Keratinocyte (primary cell): ENCODE measurements around the gene TEX13B. TPM values are rescaled to one million over a fixed set of nuclear protein-coding genes. Genes with fewer than 3 reads are reported as not detected.

ENCODE experiments used
- DNase-seq: peaks from one replicate; pipeline ENCODE4 v3.0.0-alpha.2; 2011; ENCODE audit warnings: low read depth, missing footprints, low spot score
- FAIRE-seq: peaks from 2 replicates; lab custom pipeline; 2011; peaks lifted over from hg19 to GRCh38; lab: Jason Lieb, UNC
- H2AFZ ChIP-seq: 2 replicates; pipeline ENCODE4 v1.6.0; 2012; ENCODE audit warnings: low read length, control low read depth, inconsistent platforms; ENCODE audit not compliant: control insufficient read depth
- H3K27ac ChIP-seq: 2 replicates; pipeline ENCODE4 v1.5.1; 2011; ENCODE audit warnings: low read length; ENCODE audit not compliant: control insufficient read depth, insufficient read depth
- H3K27me3 ChIP-seq: 3 replicates; pipeline ENCODE4 v1.6.0; 2011; ENCODE audit warnings: low read length; ENCODE audit not compliant: control insufficient read depth, insufficient read depth; ENCODE audit errors: extremely low read depth
- H3K36me3 ChIP-seq, 2 experiments: 2 replicates in 1 of 2; 3 replicates in 1 of 2; pipeline ENCODE4 v1.5.1; 2011; ENCODE audit warnings: low read length in 2 of 2, mild to moderate bottlenecking in 1 of 2; ENCODE audit not compliant: control insufficient read depth in 2 of 2, insufficient read depth in 2 of 2; ENCODE audit errors: extremely low read depth in 1 of 2
- H3K4me1 ChIP-seq: 3 replicates; pipeline ENCODE4 v1.5.1; 2011; ENCODE audit warnings: low read length; ENCODE audit not compliant: control insufficient read depth, insufficient read depth; ENCODE audit errors: extremely low read depth
- H3K4me2 ChIP-seq: 3 replicates; pipeline ENCODE4 v1.6.0; 2011; ENCODE audit warnings: low read depth, low read length; ENCODE audit not compliant: control insufficient read depth, insufficient read depth; ENCODE audit errors: extremely low read depth
- H3K4me3 ChIP-seq, 3 experiments: fragments of 200-600 bp in 1 of 3; sonication (generic) in 1 of 3; 2 replicates in 2 of 3; 3 replicates in 1 of 3; pipeline ENCODE4 v1.5.1; 2011 to 2016; ENCODE audit warnings: low read length in 3 of 3, mild to moderate bottlenecking in 3 of 3, control low read depth in 2 of 3, inconsistent platforms in 1 of 3, low read depth in 1 of 3, mixed read lengths in 1 of 3, mixed run types in 1 of 3, moderate library complexity in 1 of 3; ENCODE audit not compliant: control insufficient read depth in 2 of 3, insufficient read depth in 2 of 3; ENCODE audit errors: extremely low read depth in 1 of 3
- H3K79me2 ChIP-seq: 2 replicates; pipeline ENCODE4 v1.6.0; 2012; ENCODE audit warnings: low read length; ENCODE audit not compliant: control insufficient read depth, insufficient read depth
- H3K9ac ChIP-seq: 3 replicates; pipeline ENCODE4 v1.6.0; 2011; ENCODE audit warnings: low read length; ENCODE audit not compliant: control insufficient read depth, insufficient read depth; ENCODE audit errors: extremely low read depth
- H3K9me1 ChIP-seq: 3 replicates; pipeline ENCODE4 v1.6.0; 2011; ENCODE audit warnings: low read length; ENCODE audit not compliant: control insufficient read depth, insufficient read depth; ENCODE audit errors: extremely low read depth
- H3K9me3 ChIP-seq: 2 replicates; pipeline ENCODE4 v1.5.1; 2012; ENCODE audit warnings: low read depth, low read length; ENCODE audit not compliant: control insufficient read depth
- H4K20me1 ChIP-seq: 3 replicates; pipeline ENCODE4 v1.6.0; 2011; ENCODE audit warnings: low read length; ENCODE audit not compliant: control insufficient read depth, insufficient read depth; ENCODE audit errors: extremely low read depth
- EZH2 ChIP-seq: IDR thresholded peaks from one replicate; pipeline ENCODE4 v1.6.1; 2012; ENCODE audit warnings: inconsistent platforms, mild to moderate bottlenecking, low read length, moderate library complexity
- dilution Hi-C: fragments of 300-500 bp; cut with MboI; formaldehyde crosslinking; loops from one replicate; pipeline ENCODE4 v1.7.0; 2020; ENCODE audit warnings: low sequenced_read_pairs; ENCODE audit not compliant: extremely low pct_ligation_motif_present
- polyA plus RNA-seq, 5 experiments: library from polyadenylated mRNA; depleted of rRNA in 3 of 5; stranded (reverse) in 3 of 5; stranded (forward) in 1 of 5; unstranded in 1 of 5; fragments of >200 nt; gene quantifications; 1 replicate in 1 of 5; 2 replicates in 3 of 5; 3 replicates in 1 of 5; pipeline versions ENCODE4 v1.2.1 to v1.2.3, GENCODE V29; 2011 to 2012; ENCODE audit warnings: missing spikeins in 2 of 5, low read depth in 1 of 5, low replicate concordance in 1 of 5
- TF ChIP-seq, protein P1 (sequence below), 3 experiments: IDR thresholded peaks in 1 of 3; conservative IDR thresholded peaks in 1 of 3; optimal IDR thresholded peaks in 1 of 3; 2 replicates in 2 of 3; 3 replicates in 1 of 3; pipeline versions ENCODE3 to v1.5.1; 2011; ENCODE audit warnings: low read length in 3 of 3, mild to moderate bottlenecking in 3 of 3, moderate library complexity in 2 of 3, control low read depth in 1 of 3, inconsistent platforms in 1 of 3; ENCODE audit not compliant: insufficient read depth in 2 of 3; ENCODE audit errors: extremely low read depth in 1 of 3

TEX13B gene
- polyA plus RNA-seq, 1 donor (not counting 4 experiments of a cell fraction or from before 2014, with no cell fraction given) = not detected

- H3K9ac ChIP-seq = no peak overlapping the region
- H3K4me2 ChIP-seq = no peak overlapping the region
- no peaks in the 10 kb centered on the region for H3K27me3 ChIP-seq
- H3K4me3 ChIP-seq = no peak overlapping the region
- H3K36me3 ChIP-seq = peaks cover 0 to 2% of the 10 kb centered on the region in 2 experiments
- TF ChIP-seq, protein P1, sequence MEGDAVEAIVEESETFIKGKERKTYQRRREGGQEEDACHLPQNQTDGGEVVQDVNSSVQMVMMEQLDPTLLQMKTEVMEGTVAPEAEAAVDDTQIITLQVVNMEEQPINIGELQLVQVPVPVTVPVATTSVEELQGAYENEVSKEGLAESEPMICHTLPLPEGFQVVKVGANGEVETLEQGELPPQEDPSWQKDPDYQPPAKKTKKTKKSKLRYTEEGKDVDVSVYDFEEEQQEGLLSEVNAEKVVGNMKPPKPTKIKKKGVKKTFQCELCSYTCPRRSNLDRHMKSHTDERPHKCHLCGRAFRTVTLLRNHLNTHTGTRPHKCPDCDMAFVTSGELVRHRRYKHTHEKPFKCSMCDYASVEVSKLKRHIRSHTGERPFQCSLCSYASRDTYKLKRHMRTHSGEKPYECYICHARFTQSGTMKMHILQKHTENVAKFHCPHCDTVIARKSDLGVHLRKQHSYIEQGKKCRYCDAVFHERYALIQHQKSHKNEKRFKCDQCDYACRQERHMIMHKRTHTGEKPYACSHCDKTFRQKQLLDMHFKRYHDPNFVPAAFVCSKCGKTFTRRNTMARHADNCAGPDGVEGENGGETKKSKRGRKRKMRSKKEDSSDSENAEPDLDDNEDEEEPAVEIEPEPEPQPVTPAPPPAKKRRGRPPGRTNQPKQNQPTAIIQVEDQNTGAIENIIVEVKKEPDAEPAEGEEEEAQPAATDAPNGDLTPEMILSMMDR (optimal IDR thresholded peaks at IDR 0.05 in 1 of 3, IDR thresholded peaks at IDR 0.05 in 1 of 3, conservative IDR thresholded peaks at IDR 0.05 in 1 of 3; ENCODE audit: extremely low read depth in 1 of 3, insufficient read depth in 2 of 3, low read length in 3 of 3) = no peak
- no peak for TF ChIP-seq EZH2
- no peak overlapping the region for H2AFZ ChIP-seq
- no peaks in the 10 kb centered on the region for H3K9me3 ChIP-seq
- DNase-seq (no peak), FAIRE-seq (no peak)
- no peaks in the 10 kb centered on the region for H3K4me1 ChIP-seq
- no peaks in the 10 kb centered on the region for H3K79me2 ChIP-seq
- no peaks in the 10 kb centered on the region for H3K9me1 ChIP-seq
- dilution Hi-C loops = no loop called here
- peaks cover 4% of the 10 kb centered on the region for H4K20me1 ChIP-seq
- no peak overlapping the region for H3K27ac ChIP-seq
Observed at GRCh38 chrX:107971636-107972035, 10.5 kb downstream of the TEX13B start.

DNA sequence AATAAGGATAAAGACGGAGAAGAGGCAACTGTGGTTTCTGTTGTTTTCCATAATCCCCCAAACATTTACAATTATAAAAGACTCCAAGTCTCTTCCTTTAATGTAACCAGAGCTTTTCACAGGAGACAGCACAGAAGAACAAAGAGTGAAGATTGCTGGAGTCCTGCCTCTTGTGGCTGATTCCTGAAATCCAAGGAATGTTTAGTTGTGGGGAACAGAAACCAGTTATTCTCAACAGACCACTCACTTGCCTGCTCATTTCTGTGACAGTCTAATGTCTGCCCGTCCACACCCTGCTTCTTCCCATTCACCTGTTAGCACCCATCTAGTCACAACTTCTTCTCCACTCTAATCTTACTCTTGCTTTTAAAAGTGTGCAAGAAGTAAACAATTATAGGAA, 12.1 kb downstream of the TEX13B start:
- no peaks in the 10 kb centered on the region for H3K9me1 ChIP-seq
- no peak overlapping the region for H3K4me2 ChIP-seq
- no peaks in the 10 kb centered on the region for H3K79me2 ChIP-seq
- H3K27ac ChIP-seq = no peak overlapping the region
- H3K27me3 ChIP-seq = no peaks in the 10 kb centered on the region
- TF ChIP-seq, protein P1 (optimal IDR thresholded peaks at IDR 0.05 in 1 of 3, IDR thresholded peaks at IDR 0.05 in 1 of 3, conservative IDR thresholded peaks at IDR 0.05 in 1 of 3; ENCODE audit: extremely low read depth in 1 of 3, insufficient read depth in 2 of 3, low read length in 3 of 3) = no peak
- no peak for TF ChIP-seq EZH2
- H3K4me3 ChIP-seq = no peak overlapping the region
- peaks cover 4% of the 10 kb centered on the region for H4K20me1 ChIP-seq
- DNase-seq = no peak
- H3K9ac ChIP-seq = no peak overlapping the region
- no peaks in the 10 kb centered on the region for H3K4me1 ChIP-seq
- H3K9me3 ChIP-seq = no peaks in the 10 kb centered on the region
- dilution Hi-C loops = no loop called here
- H3K36me3 ChIP-seq = no peaks in the 10 kb centered on the region
- FAIRE-seq = no peak
- H2AFZ ChIP-seq = no peak overlapping the region
